Dermis microvascular lymphatic vessel endothelial cell (primary cell): ENCODE results near the gene SLC38A6. TPM values are rescaled to one million over a fixed set of nuclear protein-coding genes. Genes with fewer than 3 reads are reported as not detected.

Experiments used
- DNase-seq, 2 donors: peaks; one replicate each; pipeline versions ENCODE4 v3.0.0 to v3.0.0-alpha.2; 2010; ENCODE audit warnings: low read depth in 2 of 2
- total RNA-seq: library from RNA; depleted of rRNA; stranded (reverse); fragments of >200 nt; gene quantifications from 2 replicates; pipeline ENCODE4 v1.2.1, GENCODE V29; 2014

SLC38A6 gene
- total RNA-seq, 1 donor from 2014 or later = 13.7 TPM

GRCh38 chr14:60977847-60978246, 3.2 kb upstream of the SLC38A6 start:
- DNase-seq = peak in 1 of 2 donors; percentile 28

- peak in 1 of 2 donors; percentile 78 for DNase-seq
Observed at GRCh38 chr14:60981633-60982455, 799 bp downstream of the SLC38A6 start.

- no peak for DNase-seq
Observed at GRCh38 chr14:60984196-60984595, 3.2 kb downstream of the SLC38A6 start.

- no peak for DNase-seq
Observed at GRCh38 chr14:60986500-60986899, 5.5 kb downstream of the SLC38A6 start.

- DNase-seq = no peak
Observed at GRCh38 chr14:60989599-60989998, 8.6 kb downstream of the SLC38A6 start.

GRCh38 chr14:60998617-60999016, 17.6 kb downstream of the SLC38A6 start:
- DNase-seq = no peak

- no peak for DNase-seq
Observed at GRCh38 chr14:60999536-60999935, 18.5 kb downstream of the SLC38A6 start.

GRCh38 chr14:61003571-61003970, 22.5 kb downstream of the SLC38A6 start:
- DNase-seq = no peak

GRCh38 chr14:61019537-61019936, 38.5 kb downstream of the SLC38A6 start:
- no peak for DNase-seq

GRCh38 chr14:61025251-61026223, 44.5 kb downstream of the SLC38A6 start:
- peak; percentile 26 to 78 for DNase-seq

- DNase-seq = no peak
Observed at GRCh38 chr14:61026526-61026925, 45.5 kb downstream of the SLC38A6 start.

GRCh38 chr14:61031026-61031425, 50.0 kb downstream of the SLC38A6 start:
- DNase-seq = no peak

- DNase-seq = no peak
Observed at GRCh38 chr14:61033054-61033453, 52.0 kb downstream of the SLC38A6 start.

GRCh38 chr14:61033855-61034254, 52.8 kb downstream of the SLC38A6 start:
- no peak for DNase-seq

- DNase-seq = peak in 1 of 2 donors; percentile 51
Observed at GRCh38 chr14:61034416-61035120, 53.5 kb downstream of the SLC38A6 start.

GRCh38 chr14:61037215-61037614, 56.2 kb downstream of the SLC38A6 start:
- no peak for DNase-seq

GRCh38 chr14:61041704-61042103, 60.7 kb downstream of the SLC38A6 start:
- DNase-seq = no peak

GRCh38 chr14:61042220-61042619, 61.2 kb downstream of the SLC38A6 start:
- DNase-seq = no peak

- DNase-seq = no peak
Observed at GRCh38 chr14:61043506-61043905, 62.5 kb downstream of the SLC38A6 start.

GRCh38 chr14:61047021-61047420, 66.0 kb downstream of the SLC38A6 start:
- DNase-seq = no peak

- DNase-seq = no peak
Observed at GRCh38 chr14:61048640-61049039, 67.6 kb downstream of the SLC38A6 start.

GRCh38 chr14:61050417-61050816, 69.4 kb downstream of the SLC38A6 start:
- DNase-seq = no peak
